ENCODE measurements around the gene CIAO2A.
A peak's percentile ranks its signal among the peaks of the same experiment; 100 is the strongest.

Gene CIAO2A

DNA sequence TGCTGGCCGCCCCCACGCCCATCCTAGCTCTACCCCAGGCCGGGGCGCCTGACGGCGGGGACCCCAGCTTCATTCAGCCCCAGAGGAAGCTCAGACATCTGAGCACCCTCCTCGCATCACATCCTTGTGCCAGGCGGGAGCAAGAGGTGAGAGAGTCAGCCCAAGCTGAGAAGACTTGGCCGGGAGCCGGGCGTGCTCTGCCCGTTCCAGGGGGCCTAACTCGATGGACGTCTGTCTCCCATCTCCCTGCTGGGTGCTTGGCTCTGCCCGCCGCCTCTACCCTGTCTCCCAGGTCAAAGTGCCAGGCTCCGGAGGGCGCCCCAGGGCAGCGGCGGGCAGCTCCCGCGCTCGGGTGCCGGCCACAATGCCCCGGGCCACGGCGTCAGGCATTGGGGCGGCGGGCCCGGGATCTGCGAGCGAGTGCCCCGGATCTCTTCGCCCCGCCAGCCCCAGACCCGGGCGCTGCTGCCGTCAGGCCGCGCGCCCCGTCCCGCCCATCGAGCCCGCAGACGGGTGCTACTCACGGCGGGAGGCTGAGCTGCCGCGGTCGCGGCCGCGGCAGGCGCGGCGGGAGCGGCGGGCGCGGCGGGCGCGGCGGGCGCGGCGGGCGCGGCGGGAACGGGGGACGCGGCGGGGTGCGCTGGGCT is 47.7 kb downstream of the CIAO2A start:
- Histone ChIP-seq H3K4me1 (ENCODE audit: control insufficient read depth in 5 of 5, insufficient read depth in 5 of 5, low read length in 5 of 5) (peaks cover 3 to 72% (median 63%) of the 10 kb centered on the region in 5 donors), H3K27me3 (ENCODE audit: control insufficient read depth in 5 of 5, insufficient read depth in 4 of 5, low read length in 5 of 5) (no peaks in the 10 kb centered on the region), H3K27ac (ENCODE audit: low read depth, low read length) (peak overlapping the region; percentile 73), H3K36me3 (ENCODE audit: control insufficient read depth in 5 of 5, insufficient read depth in 5 of 5, low read length in 5 of 5) (no peaks in the 10 kb centered on the region), H3K4me3 (ENCODE audit: low read depth in 1 of 5, low read length in 5 of 5) (peak overlapping the region; percentile 72 to 77 (median 73)), H3K9me3 (ENCODE audit: control insufficient read depth in 5 of 5, low read length in 5 of 5) (no peaks in the 10 kb centered on the region), H3K9ac (ENCODE audit: low read length in 5 of 5) (peak overlapping the region in 4 of 5 donors; percentile 59 to 78 (median 72))

GRCh38 chr15:64045101-64045435 is 48.6 kb downstream of the CIAO2A start:
- H3K27me3 ChIP-seq (ENCODE audit: control insufficient read depth in 5 of 5, insufficient read depth in 4 of 5, low read length in 5 of 5): no peaks in the 10 kb centered on the region
- peaks cover 0 to 3% (median under 1%) of the 10 kb centered on the region in 5 donors for H3K36me3 ChIP-seq (ENCODE audit: control insufficient read depth in 5 of 5, insufficient read depth in 5 of 5, low read length in 5 of 5)
- peak overlapping the region; percentile 31 to 78 (median 71) for H3K9ac ChIP-seq (ENCODE audit: low read length in 5 of 5)
- H3K4me1 ChIP-seq (ENCODE audit: control insufficient read depth in 5 of 5, insufficient read depth in 5 of 5, low read length in 5 of 5): peaks cover 0 to 64% (median 55%) of the 10 kb centered on the region in 5 donors
- H3K9me3 ChIP-seq (ENCODE audit: control insufficient read depth in 5 of 5, low read length in 5 of 5): no peaks in the 10 kb centered on the region
- H3K27ac ChIP-seq (ENCODE audit: low read depth, low read length): peak overlapping the region; percentile 73
- H3K4me3 ChIP-seq (ENCODE audit: low read depth in 1 of 5, low read length in 5 of 5): peak overlapping the region; percentile 72 to 77 (median 73)

GRCh38 chr15:64044300-64045100 is 49.1 kb downstream of the CIAO2A start:
- Histone ChIP-seq H3K27me3 (ENCODE audit: control insufficient read depth in 5 of 5, insufficient read depth in 4 of 5, low read length in 5 of 5) (no peaks in the 10 kb centered on the region), H3K27ac (ENCODE audit: low read depth, low read length) (peak overlapping the region; percentile 73), H3K9me3 (ENCODE audit: control insufficient read depth in 5 of 5, low read length in 5 of 5) (no peaks in the 10 kb centered on the region), H3K4me3 (ENCODE audit: low read depth in 1 of 5, low read length in 5 of 5) (peak overlapping the region; percentile 72 to 77 (median 73)), H3K4me1 (ENCODE audit: control insufficient read depth in 5 of 5, insufficient read depth in 5 of 5, low read length in 5 of 5) (peaks cover 0 to 58% (median 50%) of the 10 kb centered on the region in 5 donors), H3K9ac (ENCODE audit: low read length in 5 of 5) (peak overlapping the region in 2 of 5 donors; percentile 59 to 74), H3K36me3 (ENCODE audit: control insufficient read depth in 5 of 5, insufficient read depth in 5 of 5, low read length in 5 of 5) (peaks cover 3 to 8% (median 6%) of the 10 kb centered on the region in 5 donors)

DNA sequence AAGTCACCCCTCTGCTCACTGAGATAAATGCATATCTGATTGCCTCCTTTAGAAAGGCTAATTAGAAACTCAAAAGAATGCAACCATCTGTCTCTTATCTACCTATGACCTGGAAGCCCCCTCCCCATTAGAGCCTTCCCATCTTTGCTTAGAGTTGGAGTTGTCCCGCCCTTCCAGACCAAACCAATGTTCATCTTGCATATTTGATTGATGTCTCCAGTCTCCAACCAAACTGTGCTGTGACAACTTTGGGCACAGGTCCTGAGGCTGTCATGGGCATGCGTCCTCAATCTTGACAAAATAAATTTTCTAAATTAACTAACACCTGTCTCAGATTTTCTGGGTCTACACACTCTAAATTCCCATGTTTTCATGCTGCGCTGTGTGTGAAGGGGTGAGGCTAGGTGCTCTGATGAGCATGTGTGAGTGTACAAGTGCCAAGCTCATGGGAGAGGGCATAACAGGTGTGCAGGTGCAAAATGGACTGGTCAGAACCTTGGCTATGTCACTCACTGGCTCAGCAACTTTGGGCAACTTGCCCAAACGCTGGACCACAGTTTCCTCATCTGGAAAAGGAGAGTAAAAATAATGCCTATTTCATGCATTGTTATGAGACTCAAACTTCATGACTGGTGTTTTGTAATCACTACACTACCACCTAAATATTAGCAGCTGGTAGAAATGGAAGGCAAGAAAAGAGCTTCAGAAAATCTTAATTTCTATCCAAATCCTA is 54.6 kb downstream of the CIAO2A start:
- H3K27me3 ChIP-seq (ENCODE audit: control insufficient read depth in 5 of 5, insufficient read depth in 4 of 5, low read length in 5 of 5): no peaks in the 10 kb centered on the region
- no peaks in the 10 kb centered on the region for H3K9me3 ChIP-seq (ENCODE audit: control insufficient read depth in 5 of 5, low read length in 5 of 5)
- H3K36me3 ChIP-seq (ENCODE audit: control insufficient read depth in 5 of 5, insufficient read depth in 5 of 5, low read length in 5 of 5): peaks cover 8 to 51% (median 38%) of the 10 kb centered on the region in 5 donors
- no peak overlapping the region for H3K27ac ChIP-seq (ENCODE audit: low read depth, low read length)
- H3K4me1 ChIP-seq (ENCODE audit: control insufficient read depth in 5 of 5, insufficient read depth in 5 of 5, low read length in 5 of 5): peaks cover 0 to 19% (median 19%) of the 10 kb centered on the region in 5 donors
- H3K4me3 ChIP-seq (ENCODE audit: low read depth in 1 of 5, low read length in 5 of 5): no peak overlapping the region
- H3K9ac ChIP-seq (ENCODE audit: low read length in 5 of 5): no peak overlapping the region

GRCh38 chr15:64037966-64038365 is 55.7 kb downstream of the CIAO2A start:
- Histone ChIP-seq H3K27ac (ENCODE audit: low read depth, low read length) (no peak overlapping the region), H3K4me1 (ENCODE audit: control insufficient read depth in 5 of 5, insufficient read depth in 5 of 5, low read length in 5 of 5) (peaks cover 0 to 19% (median 11%) of the 10 kb centered on the region in 5 donors), H3K9me3 (ENCODE audit: control insufficient read depth in 5 of 5, low read length in 5 of 5) (no peaks in the 10 kb centered on the region), H3K36me3 (ENCODE audit: control insufficient read depth in 5 of 5, insufficient read depth in 5 of 5, low read length in 5 of 5) (peaks cover 8 to 52% (median 38%) of the 10 kb centered on the region in 5 donors), H3K27me3 (ENCODE audit: control insufficient read depth in 5 of 5, insufficient read depth in 4 of 5, low read length in 5 of 5) (no peaks in the 10 kb centered on the region), H3K4me3 (ENCODE audit: low read depth in 1 of 5, low read length in 5 of 5) (no peak overlapping the region), H3K9ac (ENCODE audit: low read length in 5 of 5) (peak overlapping the region in 1 of 5 donors; percentile 13)

- Histone ChIP-seq H3K4me1 (ENCODE audit: control insufficient read depth in 5 of 5, insufficient read depth in 5 of 5, low read length in 5 of 5) (peaks cover 0 to 15% (median 11%) of the 10 kb centered on the region in 5 donors), H3K27ac (ENCODE audit: low read depth, low read length) (no peak overlapping the region), H3K27me3 (ENCODE audit: control insufficient read depth in 5 of 5, insufficient read depth in 4 of 5, low read length in 5 of 5) (no peaks in the 10 kb centered on the region), H3K36me3 (ENCODE audit: control insufficient read depth in 5 of 5, insufficient read depth in 5 of 5, low read length in 5 of 5) (peaks cover 8 to 52% (median 38%) of the 10 kb centered on the region in 5 donors), H3K9ac (ENCODE audit: low read length in 5 of 5) (no peak overlapping the region), H3K9me3 (ENCODE audit: control insufficient read depth in 5 of 5, low read length in 5 of 5) (no peaks in the 10 kb centered on the region), H3K4me3 (ENCODE audit: low read depth in 1 of 5, low read length in 5 of 5) (no peak overlapping the region)
These were observed 56.5 kb downstream of the CIAO2A start for GRCh38 chr15:64037116-64037515.

DNA sequence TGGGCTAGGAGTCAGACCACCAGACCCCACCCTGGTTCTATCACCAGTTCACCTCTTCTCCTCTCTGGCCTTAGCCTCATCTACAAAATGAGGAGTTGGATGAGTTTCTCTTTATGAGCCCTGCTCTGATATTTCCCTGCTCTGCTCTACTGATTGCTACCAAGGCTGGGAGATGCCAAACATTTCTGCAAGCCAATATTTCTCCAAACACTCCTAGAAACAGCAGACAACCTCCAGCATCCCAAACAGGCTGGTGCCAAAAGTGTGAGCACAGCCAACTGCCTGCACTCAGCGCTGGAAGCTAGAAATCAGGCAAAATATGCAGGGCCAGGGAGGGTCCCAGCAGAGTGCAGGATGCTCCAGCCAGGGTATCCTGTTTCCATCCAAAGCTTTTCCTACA is 58.1 kb downstream of the CIAO2A start:
- Histone ChIP-seq H3K27me3 (ENCODE audit: control insufficient read depth in 5 of 5, insufficient read depth in 4 of 5, low read length in 5 of 5) (no peaks in the 10 kb centered on the region), H3K4me3 (ENCODE audit: low read depth in 1 of 5, low read length in 5 of 5) (no peak overlapping the region), H3K4me1 (ENCODE audit: control insufficient read depth in 5 of 5, insufficient read depth in 5 of 5, low read length in 5 of 5) (peaks cover 0 to 4% (median 0%) of the 10 kb centered on the region in 5 donors), H3K9ac (ENCODE audit: low read length in 5 of 5) (no peak overlapping the region), H3K36me3 (ENCODE audit: control insufficient read depth in 5 of 5, insufficient read depth in 5 of 5, low read length in 5 of 5) (peaks cover 8 to 54% (median 45%) of the 10 kb centered on the region in 5 donors), H3K9me3 (ENCODE audit: control insufficient read depth in 5 of 5, low read length in 5 of 5) (no peaks in the 10 kb centered on the region), H3K27ac (ENCODE audit: low read depth, low read length) (no peak overlapping the region)

DNA sequence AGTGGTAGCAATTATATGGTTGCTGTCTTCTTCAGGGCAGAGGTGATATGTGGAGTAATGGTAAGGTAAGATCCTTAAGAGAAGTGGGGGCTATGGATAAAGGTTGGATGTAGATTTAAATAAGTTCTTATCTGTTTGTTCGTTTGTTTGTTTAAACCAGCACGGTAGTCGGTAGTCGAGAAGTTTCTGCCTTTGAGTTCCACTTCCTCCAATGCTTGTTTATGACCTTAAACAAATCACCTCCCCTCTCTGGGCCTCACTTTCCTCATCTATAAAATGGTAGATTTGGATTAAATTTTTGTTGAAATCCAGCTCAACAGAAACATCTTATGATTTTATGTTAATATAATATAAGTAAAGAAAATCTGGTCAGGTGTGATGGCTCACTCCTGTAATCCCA is 59.1 kb downstream of the CIAO2A start:
- peaks cover 0 to 4% (median 0%) of the 10 kb centered on the region in 5 donors for H3K4me1 ChIP-seq (ENCODE audit: control insufficient read depth in 5 of 5, insufficient read depth in 5 of 5, low read length in 5 of 5)
- no peaks in the 10 kb centered on the region for H3K9me3 ChIP-seq (ENCODE audit: control insufficient read depth in 5 of 5, low read length in 5 of 5)
- H3K27me3 ChIP-seq (ENCODE audit: control insufficient read depth in 5 of 5, insufficient read depth in 4 of 5, low read length in 5 of 5): no peaks in the 10 kb centered on the region
- H3K36me3 ChIP-seq (ENCODE audit: control insufficient read depth in 5 of 5, insufficient read depth in 5 of 5, low read length in 5 of 5): peaks cover 6 to 54% (median 38%) of the 10 kb centered on the region in 5 donors
- H3K27ac ChIP-seq (ENCODE audit: low read depth, low read length): no peak overlapping the region
- H3K9ac ChIP-seq (ENCODE audit: low read length in 5 of 5): no peak overlapping the region
- no peak overlapping the region for H3K4me3 ChIP-seq (ENCODE audit: low read depth in 1 of 5, low read length in 5 of 5)

GRCh38 chr15:64032329-64032728 is 61.3 kb downstream of the CIAO2A start:
- Histone ChIP-seq H3K9me3 (ENCODE audit: control insufficient read depth in 5 of 5, low read length in 5 of 5) (no peaks in the 10 kb centered on the region), H3K36me3 (ENCODE audit: control insufficient read depth in 5 of 5, insufficient read depth in 5 of 5, low read length in 5 of 5) (peaks cover 2 to 37% (median 18%) of the 10 kb centered on the region in 5 donors), H3K27ac (ENCODE audit: low read depth, low read length) (no peak overlapping the region), H3K27me3 (ENCODE audit: control insufficient read depth in 5 of 5, insufficient read depth in 4 of 5, low read length in 5 of 5) (no peaks in the 10 kb centered on the region), H3K4me3 (ENCODE audit: low read depth in 1 of 5, low read length in 5 of 5) (no peak overlapping the region), H3K9ac (ENCODE audit: low read length in 5 of 5) (no peak overlapping the region), H3K4me1 (ENCODE audit: control insufficient read depth in 5 of 5, insufficient read depth in 5 of 5, low read length in 5 of 5) (peaks cover 3 to 13% (median 11%) of the 10 kb centered on the region in 5 donors)

Data from subcutaneous abdominal adipose tissue (tissue), 5 donors.